NCI-H1417 treated with DMSO at 0.1 percent for 48 hours (cell line): ENCODE data around the gene SNRK.

Experiments used
- DNase-seq: peaks from one replicate; lab custom pipeline; 2025; lab: John Stamatoyannopoulos, UW

SNRK gene

DNA sequence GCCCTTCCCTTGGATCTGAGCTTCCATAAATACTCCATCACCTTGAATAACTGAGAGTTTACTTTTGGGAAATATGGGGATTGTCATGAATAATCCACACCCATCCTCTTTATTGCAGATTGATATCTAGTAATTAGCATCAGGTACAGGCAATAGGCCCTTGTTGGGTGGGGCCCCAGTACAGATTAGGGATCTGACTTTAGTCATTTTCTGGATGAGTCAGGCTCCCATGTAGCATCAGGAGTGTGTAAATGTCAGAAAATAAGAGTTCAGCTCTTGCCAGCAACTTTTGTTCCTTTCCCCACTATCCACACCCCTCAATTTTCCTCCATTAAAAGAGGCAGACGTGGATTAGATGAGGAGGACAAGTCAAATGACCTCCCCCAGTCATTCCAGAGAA, 17.7 kb upstream of the SNRK start:
- no peak for DNase-seq

DNA sequence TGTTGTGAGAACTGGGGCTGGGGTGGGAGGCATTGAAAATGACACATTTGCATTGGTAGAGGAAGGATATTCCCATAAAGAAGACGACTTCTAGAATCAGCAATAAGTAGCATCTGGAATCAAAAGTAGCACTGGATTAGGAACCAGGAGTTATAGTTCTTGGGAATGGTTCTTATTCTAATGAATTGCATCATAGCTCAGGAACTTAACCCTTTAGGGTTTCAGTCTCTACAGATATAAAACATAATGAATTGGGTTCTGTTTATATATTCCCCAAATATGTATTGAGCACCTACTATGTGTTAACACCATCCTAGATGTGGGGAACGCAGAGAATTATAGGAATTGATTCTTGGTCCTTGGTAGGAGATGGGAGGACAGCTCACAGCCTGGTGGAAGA, 16.3 kb upstream of the SNRK start:
- DNase-seq = no peak

DNA sequence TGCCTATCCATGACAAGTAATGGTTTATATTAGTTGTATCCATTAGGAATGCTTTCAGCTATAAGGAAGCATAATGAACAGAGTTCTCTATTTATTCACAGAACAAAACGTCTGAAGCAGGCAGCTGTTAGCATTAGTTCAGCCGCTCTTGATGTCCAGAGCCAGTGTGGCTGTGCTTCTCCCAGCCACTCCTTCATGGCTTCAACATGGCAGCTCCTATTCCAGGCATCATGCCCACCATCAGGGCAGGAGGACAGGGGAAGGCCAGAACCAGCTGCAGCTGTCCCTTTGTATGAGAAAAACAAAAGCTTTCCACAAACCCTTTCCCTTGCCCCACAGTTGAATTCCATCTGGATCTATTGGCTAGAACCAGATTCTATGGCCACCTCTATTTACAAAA, 12.9 kb upstream of the SNRK start:
- no peak for DNase-seq

DNA sequence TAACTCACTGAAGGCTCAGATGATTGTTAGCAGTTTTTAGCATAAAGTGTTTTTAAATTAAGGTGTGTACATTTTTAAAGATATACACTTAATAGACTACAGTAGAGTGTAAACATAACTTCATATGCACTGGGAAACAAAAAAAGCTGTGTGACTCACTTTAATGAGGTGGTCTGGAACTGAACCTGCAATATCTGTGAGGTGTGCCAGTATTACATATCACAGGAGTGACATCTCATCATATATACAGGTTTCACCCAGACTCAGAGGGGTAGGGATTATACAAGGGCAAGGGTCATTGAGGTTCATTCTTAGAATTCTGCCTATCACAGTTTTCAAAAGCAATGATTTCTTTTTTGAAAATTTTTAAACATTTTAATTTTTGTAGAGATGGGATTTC, 7.3 kb upstream of the SNRK start:
- no peak for DNase-seq

DNA sequence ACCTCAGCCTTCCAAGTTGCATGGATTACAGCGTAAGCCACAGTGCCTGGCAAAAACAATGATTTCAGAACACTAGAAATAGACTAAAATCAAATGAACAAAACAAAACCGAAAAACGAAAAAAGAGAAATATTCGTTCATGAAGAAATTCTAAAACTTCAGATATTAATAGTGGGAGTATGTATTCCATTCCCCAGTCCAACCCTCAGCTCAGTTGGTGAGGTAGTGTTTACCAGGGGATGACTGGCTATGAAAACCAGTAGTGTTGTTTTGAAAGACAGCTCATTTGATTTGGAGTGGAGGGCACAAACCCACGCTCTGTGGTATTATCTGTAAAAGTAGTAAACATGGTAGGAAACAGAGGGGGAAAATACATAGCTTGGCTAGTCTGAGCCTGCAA, 6.8 kb upstream of the SNRK start:
- no peak for DNase-seq

DNA sequence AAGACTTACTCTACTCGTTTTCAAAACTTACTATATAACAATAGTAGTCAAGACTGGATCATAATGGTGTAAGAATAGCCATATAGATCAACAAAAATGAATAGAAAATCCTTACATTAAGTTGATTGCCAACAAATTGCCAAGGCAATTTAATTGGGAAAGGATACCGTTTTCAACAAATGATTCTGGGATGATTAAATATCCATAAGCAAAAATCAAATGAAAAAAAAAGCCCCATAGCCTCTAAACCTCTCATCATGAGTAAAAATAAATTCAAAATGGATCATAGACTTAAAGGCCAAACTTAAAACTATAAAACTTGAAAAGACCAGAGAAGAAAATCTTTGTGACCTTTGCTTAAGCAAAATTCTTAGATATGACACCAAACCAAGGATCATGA, 5.3 kb upstream of the SNRK start:
- DNase-seq = no peak

DNA sequence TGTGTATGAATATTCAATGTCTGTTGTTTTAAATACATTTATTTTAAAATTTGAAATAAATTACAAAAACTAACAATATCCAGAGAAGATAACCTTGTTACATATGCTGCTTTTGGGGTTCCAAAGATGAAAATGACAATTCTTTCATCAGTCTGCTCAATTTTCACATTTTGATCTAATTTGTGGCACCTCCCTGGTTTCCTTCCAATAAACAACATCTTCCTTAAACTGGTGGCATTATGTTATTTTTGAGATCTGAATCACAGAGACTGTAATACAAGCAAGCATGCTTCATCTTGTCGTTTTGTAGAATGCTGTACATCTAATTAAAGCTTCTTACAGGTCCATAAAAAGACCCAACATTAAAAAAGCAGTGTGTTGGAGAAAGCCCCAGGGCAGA, 2.2 kb upstream of the SNRK start:
- DNase-seq = no peak

DNA sequence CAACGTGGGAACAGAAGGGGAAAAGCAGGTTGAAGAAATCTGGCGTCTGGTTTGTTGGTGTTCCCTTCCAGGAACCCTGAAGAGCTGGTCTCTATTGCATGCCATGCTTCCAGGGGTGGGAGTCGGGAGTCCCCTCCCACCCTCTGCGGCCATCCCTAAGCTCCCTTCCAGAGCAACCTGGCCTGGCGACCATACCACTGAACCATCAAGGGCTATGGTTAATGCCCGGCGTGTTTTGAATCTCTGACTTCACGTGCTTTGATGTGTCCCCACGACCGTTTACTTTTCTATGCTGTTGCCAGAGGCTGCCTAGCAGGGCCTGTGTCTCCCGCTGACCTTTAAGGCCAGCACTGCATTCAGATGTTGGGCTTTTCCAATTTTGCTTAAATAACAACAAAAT, 696 bp upstream of the SNRK start:
- no peak for DNase-seq

DNA sequence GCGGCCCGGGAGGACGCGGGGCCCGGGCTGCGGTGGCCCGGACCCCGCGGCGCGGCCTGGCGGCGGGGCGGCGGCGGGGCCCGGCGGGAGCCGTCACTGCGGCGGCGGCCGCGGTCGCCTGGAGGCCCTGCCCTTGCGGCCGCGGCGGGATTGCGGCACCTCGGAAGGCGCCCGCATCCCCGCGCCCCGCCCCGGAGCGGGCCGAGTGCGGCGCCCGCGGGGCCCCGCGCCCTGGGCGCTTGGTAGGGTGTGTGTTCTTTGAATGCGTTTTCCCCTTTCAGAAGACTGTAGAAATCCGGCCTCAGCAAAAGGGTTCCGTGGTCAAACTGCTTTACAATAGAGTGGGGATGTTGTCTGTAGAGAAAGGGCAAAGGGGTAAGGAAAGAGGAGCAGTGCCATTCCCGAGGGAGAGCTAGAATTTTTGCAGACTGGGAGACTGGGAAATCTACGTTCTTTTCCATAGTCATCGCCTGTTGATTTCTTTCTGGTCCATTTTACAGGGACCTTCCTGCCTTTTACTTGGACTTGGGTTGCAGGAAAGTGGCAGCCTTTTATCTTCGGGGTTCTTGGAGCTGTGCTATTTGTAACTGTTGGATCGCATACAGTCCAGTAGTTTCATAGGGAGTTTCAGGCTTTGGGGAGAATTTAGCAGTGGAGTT, 630 bp downstream of the SNRK start:
- no peak for DNase-seq

DNA sequence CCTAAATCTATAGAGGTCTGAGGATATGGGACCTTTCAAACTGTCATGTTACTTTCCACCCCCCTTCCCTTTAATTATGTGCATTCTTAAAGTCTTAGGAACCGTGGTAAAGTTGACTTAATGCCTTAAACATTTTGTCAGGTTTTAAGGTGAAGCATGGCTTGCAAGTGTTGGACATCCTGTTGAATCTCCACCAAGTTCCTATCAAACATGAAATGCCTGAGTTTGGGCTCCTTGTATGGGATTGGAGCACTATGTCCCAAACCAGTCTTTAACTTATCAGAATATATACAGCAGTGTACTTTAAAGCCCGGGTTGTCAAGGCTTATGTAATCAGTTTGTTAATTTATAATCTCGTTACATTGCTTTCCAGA, 1.1 kb downstream of the SNRK start:
- DNase-seq = no peak

DNA sequence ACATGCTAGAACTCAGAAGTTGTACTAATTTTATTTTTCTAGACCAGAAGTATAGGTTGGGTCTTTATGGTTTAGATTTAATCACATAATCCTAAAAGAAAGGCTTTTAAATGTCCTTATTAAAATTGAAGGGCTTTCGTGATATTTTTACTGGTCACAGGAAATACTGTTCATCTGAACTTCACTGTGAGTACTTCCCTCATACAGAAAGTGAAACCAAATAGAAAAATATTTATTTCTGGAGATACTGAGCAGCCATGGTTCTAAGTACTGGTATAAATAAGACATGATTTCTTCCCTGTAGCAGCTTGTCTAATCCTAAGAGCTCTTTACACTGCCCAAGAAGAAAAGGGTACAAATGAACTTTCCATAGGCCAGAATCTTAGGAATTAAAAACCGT, 2.0 kb downstream of the SNRK start:
- DNase-seq = no peak

DNA sequence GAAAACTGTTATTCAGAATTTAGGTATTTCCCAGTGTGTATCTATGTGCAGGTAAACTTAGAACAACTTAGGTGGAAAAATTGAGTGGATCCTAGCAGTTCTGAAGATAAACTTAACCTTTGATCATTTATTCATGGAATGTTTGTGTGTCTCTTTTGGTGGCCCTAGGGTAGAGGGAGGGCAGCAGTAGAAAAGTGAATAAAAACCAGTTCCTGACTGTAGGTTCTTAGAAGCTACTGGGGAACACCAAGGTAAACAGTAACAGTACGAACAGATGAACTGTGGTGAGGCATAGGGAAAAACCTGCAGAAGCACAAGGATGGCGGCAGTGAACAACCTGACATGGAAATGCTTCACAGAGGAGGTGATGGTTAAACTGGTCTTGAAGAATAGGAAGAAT, 2.5 kb downstream of the SNRK start:
- DNase-seq = no peak

DNA sequence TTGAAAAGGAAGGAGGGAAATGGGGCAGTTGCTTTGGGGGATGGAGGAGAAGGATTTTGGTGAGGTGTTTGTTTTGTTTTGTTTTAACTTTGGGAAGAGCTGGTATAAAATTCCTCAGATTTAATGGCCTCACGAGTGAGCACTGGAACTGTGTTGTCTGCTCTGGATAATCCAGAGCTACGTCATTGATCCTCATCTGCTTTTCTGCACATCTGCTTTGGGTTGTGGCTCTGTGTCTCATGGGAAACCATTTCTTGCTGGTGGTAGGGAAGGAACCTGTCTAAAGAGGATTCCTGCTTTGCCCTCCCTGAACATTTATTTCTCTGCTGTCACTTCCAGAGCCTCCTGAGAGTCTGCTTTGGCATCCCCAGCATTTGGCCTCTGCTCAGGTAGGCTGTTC, 3.1 kb downstream of the SNRK start:
- no peak for DNase-seq

DNA sequence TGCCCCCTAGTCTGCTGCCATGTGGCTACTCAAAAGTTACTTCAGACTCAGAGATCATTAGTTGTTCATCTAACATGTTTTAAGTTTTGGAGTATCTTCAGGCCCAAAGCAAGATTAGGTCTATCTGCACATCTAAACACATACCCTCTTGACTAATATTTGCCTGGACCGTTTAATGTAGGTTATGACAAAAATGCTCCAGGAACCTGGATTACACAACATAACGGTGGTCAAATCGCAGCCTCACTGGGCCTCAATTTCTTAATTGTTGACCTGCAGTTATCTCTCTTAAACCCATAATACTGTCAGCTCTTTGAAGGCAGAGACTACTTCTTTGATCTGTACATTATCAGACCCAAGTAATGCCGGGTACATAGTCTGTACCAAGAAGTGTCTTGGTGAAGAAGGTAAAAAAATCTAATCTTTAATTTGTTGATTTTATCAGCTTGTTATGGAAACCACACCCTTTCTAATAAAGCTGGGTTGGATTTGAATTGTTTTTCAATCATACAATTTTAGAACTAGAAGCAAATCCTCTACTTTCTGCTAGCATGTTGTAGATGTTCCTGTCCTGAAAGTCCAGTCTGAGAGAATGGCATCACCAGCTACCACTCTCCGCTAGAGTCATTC, 3.6 kb downstream of the SNRK start:
- DNase-seq = no peak

DNA sequence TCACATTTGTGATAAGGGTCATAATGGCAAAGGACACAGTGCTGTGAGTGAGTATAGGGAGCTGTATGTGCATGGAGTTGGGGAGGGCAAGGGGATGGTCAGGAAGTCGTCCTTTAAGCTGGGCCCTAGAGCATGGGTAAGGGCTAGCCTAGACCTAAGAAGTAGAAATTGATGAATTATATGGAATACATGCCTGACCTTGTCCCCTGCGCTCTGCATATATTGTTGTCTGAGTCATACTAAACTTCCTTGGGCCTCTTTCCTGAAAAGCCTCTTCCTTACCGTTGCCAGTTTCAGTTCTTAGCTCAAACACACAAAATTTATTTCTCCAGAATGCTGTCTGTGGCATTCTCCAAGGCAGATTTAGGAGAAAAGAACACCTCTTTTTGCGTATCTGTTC, 4.6 kb downstream of the SNRK start:
- DNase-seq = no peak

DNA sequence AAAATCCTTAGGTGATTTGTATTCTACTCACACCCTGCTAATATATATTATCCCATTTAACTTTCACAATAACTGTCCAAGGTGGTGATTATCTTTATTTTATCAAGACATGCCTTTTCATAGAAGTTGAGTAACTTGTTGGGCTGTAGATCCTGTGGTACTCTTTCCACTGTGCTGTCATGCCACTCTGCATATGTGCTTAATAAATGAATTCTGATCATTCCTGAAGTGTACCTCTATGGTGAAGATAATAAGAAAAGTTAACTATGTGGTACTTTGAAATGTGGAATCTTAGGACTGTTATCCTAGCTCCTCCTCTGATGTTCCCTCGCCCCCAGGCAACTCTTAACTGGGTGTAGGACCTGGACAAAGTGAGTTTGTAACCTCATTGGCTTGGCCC, 5.2 kb downstream of the SNRK start:
- DNase-seq = no peak

DNA sequence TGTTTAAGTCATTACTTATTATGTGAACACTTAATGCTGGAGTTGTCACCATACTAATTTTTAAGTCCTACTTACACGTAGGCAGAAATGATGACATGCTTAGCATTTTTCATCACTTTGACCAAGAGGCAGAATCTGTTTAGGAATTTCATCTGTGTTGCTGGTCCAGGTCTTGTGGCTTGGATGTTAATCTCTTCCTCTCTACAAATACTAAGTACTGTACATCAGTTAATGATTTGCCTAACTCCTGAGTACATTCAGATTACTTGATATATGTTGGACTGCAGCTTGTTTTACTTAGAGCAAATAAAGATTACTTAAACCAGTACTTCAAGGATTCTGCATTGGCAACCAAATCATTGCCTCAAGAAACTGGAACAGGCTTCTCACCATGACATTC, 8.6 kb downstream of the SNRK start:
- no peak for DNase-seq

DNA sequence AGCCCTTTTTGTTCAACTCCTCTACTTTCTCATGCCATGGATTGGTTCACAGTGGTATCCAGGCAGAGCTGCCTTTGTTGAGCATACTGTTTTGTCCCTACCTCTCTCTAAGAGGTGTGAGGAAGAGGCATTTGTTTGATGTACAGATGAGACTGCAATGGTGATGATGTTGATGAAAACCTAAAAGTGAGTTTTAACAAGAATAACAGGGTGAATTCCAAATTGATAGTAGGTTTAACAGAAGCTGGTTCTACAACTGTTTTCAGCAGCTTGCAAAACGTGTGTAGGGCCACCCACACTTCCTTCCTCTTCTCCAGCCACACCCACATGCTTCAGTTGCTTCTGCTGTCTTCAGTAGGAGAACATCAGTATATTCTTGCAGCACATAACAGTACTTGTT, 10.2 kb downstream of the SNRK start:
- no peak for DNase-seq

DNA sequence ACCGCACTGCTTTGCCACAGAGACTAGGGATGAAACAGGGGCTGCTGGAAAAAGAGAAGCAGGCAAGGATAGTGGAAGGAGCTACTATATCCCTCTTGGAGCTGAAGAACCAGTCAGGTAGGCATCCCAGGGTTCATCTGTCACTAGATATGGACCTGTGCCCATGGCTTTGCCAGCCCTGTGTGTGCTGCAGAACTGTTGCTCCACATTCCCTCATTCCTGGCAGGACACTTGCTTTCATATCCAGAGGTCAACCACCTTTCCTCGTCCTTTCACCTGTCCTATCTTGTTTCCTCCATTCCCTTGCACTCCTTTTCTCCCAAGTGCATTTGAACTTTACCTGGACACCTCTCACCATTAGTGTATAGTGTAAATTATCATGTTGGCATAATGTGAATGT, 12.0 kb downstream of the SNRK start:
- DNase-seq = no peak

DNA sequence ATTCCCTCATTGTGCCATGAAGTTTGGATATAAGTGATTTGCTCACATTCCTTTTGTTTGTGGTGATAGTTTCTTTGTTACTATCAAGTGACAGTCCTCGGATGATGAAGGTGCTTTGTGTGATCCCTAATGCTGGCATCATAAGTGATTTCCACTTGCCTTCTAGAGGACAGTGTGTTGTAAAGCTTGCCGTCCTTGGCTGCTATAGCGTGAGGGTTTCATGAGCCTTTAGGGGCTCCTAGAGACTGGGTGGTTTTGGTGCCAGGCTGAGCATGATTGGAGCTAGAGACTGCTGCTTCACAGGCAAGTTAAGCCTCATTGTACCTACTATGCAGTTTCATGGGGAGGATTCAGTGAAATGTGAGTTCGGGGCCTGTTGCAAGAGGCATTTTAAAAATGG, 12.4 kb downstream of the SNRK start:
- DNase-seq = no peak

DNA sequence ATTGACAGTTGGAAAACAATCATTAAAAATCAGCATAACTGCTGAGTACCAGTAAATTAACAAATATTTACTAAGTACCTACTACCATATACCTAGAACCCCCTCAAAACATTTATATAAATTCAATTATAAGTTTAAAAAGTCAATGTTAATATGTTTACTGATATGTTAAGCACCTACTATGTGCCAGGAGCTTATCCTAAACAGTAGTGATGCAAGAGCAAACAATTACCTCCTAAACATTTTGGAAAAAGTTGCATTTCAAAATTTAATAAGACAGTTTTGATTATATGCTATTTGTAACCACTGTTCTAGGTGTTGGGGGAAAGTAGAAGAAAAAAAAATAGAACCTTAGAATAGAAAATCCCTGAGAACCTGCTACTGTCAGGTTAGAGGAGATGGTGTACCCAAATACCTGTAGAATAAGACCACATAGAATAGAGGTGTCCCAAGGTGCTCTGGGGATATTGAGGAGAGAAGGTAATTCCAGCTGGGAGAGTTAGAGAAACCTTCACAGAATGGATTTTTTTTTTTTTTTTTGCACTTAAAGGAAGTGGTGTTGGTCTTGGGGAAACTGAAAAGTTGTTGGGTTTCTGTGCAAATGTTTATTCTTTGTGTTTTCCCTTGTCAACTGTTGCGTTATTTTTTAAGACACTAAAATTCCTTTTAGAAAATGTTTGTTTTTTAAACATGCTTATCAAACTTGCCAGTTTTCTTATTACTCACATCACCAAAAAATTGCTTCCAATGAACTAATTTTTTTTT, 16.0 kb downstream of the SNRK start:
- no peak for DNase-seq

DNA sequence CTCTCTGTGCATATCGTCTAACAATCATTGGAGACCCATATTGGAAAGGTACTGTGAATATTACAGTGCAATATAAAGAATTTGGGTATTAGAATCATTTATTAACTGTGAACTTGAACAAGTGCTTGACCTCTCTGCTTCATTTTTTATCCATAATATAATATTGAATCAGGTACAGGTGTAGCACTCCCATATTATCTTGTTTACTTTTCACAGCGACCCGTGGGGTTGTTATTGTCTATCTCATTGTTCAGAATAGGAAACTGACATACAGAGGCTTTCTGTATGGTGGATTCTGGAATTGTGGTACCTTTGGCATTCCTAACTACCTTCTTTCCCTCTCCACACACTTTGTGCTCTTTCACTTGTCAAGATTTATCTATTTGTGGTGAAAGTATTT, 17.8 kb downstream of the SNRK start:
- DNase-seq = no peak

DNA sequence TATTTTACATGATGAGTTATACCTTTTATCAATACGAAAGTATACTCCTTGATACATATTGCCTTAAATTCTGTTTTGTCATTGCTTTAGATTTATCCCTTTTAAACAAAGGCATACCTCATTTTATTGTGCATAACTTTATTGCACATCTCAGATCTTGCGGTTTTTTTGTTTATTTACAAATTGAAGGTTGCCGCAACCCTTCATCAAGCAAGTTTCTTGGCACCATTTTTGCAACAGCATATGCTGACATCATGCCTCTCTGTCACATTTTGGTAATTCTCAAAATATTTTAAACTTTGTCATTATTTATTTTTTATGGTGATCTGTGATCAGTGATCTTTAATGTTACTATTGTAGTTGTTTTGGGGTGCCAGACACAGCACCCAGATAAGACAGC, 20.9 kb downstream of the SNRK start:
- DNase-seq = no peak

DNA sequence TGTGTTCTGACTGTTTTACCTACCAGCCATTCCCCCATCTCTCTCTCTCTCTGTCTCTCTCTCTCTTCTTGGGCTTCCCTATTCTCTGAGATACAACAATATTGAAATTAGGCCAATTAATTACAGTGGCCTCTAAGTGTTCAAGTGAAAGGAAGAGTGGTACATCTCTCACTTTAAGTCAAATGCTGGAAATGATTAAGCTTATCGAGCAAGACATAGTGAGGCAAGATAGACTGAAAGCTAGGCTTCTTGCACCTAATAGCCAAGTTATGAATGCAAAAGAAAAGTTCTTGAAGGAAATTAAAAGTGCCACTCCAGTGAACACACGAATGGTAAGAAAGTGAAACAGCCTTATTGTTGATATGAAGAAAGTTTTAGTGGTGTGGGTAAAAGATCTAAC, 21.3 kb downstream of the SNRK start:
- DNase-seq = no peak
